GM19043 (cell line): ENCODE data around the gene UNC5B.

ENCODE experiments used
- ATAC-seq: cut with Tn5 transposase; IDR thresholded peaks from one replicate; pipeline ENCODE4 v1.9.1; 2021; ENCODE audit warnings: low read depth; ENCODE audit not compliant: unreplicated experiment

The UNC5B gene

DNA sequence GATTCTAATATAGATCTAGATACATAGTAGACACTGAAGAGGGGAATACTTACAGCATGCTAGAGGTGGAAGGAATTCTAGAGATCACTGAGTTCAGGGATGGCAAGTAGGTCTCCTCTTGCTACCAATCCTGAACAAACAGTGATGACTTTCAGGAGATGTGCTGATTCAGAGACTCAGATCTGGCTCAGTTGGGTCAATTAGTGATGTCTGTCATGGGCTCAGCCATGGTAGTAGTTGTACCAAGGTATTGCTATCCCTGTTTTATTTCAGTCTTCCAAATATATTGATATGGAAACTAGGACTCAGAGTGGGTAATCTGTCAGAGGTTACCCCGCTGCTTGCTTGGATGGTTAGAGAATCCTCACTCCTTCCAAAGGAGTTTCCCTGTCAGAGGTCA lies 38.5 kb downstream of the UNC5B start:
- ATAC-seq: no peak

DNA sequence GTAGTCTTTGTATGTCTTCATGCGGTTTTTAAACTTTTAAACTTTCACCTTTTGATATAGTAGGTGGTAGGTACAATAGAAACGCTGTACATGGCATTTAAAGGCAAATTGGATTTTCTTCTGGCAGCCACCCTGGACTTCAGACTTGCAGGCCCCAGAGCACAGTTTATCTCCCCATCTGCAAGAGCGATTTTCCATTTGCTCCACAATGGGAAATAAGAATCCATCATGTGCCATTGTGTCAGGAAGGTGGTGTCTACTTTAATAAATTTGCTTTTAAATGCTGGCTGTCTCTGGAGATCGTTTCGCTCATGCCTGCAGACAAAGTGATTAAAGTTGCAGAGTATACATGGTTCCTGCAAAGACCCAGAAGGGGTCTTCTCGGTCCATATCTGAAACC lies 38.9 kb downstream of the UNC5B start:
- no peak for ATAC-seq

DNA sequence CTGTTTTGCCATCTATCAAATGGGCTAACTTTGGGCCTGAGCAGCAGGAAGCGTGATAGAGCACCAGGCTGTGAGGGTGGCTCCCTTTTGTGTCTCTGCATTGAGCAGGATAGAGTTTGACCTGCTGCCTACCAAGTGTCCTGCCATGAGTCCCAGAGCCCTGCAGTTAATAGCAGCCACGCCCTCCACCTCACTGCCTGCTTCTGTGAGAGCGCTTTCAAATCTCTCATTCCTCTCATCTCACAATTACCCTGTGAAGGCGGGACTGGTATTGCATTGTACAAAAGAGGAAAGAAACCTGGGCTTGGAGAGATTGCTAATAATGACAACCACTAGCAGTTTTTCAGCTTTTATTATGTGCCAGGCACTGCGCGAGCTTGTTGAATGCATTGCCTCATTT lies 39.9 kb downstream of the UNC5B start:
- no peak for ATAC-seq

DNA sequence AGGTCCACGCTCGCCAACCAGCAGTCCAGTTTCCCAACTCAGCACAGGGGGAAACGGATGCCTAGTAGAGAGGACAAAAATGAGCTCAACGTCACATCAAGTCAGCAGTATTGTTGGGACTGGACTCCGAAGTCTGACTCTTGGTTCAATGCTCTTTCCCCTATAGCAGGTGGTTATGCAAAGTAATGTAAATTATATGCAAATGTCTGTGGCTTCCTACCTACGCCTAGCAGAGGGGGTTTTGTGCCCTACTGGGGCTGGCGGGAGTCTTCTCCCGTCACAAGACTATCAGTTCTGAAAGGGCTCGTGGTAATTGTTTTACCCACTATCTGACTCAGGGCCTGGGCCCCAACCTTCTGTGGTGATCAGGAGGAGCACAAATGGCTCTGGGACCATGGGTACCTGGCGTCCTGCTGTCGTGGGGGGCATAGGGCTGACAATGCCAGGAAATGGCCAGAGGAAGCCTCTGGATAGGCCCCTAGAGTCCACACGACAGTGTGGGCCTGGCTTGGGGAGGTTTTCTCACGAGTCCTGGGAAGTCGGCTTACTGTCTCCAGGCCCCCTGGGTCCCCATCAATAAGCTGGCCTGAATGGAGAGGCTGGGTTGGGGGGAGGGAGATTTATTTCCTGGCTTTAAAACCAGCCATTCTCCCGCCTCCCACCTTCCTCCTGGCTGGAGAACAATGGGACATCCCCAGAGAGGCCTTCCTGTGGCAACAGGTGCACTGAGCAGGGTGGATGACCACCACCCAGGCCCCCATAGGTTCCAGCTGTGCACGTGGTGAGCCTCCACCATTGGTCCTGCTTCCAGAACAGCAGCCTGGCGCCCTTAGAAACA lies 41.8 kb downstream of the UNC5B start:
- ATAC-seq: no peak

DNA sequence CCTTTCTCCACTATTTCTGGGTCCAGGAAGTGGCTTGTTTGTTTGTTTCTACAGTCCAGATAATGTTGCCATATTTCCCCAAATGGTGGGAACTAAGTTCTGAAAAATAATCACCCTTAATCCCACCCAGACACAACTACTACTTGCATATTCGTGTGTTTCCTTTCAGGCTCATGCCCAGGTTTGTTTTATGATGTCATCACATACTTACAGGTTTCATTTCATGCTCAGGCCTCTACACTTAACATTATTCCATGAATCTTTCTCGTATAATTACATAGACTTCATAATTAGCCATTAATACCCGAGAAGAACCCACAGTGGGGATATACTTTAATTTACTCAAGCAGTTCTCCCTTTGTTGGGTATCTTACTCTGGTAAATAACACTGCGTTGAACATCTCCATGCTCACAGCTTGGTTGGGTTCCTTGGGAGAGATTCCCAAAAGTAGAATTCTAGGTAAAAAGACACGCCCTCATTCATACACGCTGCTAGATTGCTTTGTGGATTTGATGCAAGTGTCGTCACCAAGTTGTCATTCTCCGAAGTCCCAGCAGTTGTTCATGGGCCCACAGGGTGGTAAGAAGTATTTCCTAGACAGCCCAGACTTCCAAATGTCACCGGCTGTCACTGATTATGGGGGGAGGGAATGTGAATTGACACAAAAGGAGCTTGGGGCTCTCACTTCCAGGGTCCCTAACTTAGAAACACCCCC lies 42.6 kb downstream of the UNC5B start:
- no peak for ATAC-seq

DNA sequence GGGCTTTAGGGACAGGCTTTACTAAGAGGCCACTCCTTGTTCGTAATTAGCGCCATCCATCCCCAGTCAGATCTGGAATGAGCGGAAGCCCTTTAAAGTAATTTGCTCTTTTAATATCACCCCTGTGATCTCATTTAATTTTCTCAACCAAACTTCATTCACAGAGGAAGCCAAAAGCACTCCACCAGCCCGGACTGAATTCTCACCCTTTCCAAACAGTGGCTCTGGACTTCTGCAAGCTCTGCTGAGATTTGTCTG lies 43.1 kb downstream of the UNC5B start:
- no peak for ATAC-seq

DNA sequence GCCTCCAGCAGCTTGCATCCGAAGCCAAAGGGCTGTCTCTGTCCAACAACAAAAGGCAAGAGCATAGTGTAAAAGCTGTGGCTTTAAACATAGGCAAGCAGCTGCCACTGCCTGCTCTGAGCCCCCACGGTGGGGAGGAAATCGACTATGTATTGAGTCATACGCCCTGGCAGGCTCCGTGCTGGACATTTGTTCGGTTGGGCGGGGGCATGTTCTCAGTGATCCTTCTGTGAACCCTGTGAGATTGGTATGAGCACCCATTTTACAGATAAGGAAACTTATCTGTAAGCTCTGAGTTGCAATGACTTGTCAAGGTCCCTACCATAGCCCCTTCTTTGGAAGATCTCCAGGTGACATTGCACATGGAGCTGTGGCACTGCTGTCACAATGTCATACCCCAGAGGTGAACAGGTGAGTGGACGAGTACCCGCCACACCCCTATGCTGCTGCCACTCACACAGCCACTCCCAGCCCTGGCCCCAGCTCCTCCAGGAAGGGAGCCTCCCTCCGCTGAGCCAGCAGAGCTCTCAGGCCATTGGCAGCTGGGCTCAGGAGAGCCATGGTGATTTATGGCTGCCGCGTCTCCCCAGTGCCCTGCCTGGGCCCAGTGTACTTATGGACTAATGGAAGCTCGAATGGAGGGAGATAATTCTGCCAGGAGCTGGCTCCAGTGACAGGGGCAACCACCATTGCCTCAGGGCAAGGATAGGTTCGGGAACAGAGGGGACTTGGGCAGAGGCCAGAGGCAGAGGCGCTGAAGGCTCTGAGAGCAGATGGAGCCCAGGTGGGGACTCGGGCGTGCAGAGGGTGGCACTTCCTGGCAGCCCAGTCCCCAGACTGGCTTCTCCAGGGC lies 43.7 kb downstream of the UNC5B start:
- ATAC-seq: no peak

DNA sequence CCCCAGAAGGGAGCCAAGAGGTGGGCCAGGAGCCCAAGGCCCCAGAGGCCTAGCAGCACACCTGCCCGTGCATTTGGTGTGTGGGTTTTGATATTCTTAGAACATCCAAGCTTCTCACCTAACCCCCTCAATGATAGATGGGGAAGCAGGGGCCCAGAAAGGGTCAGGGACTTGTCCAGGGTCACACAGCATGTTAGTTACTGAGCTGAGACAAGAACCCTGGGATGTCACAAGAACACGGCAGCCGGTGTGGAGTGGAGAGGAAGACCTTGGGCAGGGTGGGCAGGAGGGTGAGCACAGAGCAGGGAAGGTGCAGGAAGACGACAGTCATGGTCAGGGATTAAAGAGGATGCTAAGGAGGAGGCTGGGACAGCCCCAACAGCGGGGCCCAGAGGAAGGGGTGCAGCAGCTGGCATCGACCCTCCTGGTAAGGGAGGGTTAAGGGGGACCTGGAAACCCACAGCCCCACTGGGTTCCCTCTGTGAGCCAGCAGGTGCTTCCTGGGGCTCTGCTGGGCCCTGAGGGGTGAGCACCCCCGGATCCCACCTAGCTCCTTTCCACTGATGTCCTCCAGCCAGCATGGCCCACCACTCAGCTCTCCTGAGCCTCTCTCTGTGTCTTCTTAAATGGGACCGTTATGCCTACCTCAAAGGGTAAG lies 44.4 kb downstream of the UNC5B start:
- no peak for ATAC-seq

DNA sequence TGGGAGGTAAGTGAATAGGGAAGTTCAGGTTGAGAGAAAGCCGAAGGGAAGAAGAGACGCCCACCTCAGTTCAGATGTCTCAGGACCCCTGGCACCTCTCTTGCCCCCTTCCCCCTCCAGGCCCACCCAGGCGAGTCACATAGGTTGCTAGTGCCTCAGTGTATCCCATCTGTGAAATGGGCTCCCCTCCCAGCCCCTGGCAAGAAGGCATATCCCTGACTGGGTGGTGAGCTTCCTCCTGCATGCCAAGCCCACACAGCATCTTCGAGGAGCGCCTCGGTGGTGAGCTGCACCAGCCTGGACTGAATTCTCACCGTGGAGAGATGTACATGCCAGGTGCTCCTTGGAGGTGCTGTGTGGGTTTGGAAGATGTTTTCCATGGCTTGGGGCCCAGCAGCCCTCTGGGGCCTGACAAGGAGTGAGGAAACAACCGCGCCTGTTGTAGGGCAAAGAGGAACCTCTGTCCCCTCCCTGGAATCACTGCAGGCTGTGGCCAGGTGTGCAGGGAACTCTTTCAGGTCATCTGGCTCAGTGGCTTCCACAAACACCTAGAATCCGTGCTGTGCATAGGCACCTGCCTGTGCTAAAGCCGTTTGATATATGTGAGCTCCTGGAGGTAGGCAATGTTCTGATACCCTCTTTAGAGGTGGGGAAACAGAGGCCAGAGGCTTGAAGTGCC lies 45.1 kb downstream of the UNC5B start:
- no peak for ATAC-seq

DNA sequence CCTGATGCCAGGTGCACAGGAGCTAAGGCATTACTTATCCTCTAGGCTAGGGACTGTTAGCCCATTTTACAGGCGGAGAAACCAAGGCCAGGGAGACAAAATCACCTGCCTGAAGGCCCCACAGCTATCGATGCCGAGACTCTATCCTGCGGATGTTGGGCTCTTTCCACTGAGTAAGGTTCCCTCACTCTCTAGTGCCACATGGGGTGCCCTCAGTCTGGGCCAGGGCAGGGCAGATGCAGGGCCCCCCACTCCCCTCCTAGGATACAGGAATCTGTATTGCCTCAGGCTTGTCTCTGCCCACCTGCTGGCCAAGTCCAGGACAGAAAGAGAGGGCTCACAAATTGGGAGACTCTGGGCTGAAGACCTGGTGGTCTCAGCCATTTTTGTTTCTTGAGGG lies 45.7 kb downstream of the UNC5B start:
- ATAC-seq: no peak

DNA sequence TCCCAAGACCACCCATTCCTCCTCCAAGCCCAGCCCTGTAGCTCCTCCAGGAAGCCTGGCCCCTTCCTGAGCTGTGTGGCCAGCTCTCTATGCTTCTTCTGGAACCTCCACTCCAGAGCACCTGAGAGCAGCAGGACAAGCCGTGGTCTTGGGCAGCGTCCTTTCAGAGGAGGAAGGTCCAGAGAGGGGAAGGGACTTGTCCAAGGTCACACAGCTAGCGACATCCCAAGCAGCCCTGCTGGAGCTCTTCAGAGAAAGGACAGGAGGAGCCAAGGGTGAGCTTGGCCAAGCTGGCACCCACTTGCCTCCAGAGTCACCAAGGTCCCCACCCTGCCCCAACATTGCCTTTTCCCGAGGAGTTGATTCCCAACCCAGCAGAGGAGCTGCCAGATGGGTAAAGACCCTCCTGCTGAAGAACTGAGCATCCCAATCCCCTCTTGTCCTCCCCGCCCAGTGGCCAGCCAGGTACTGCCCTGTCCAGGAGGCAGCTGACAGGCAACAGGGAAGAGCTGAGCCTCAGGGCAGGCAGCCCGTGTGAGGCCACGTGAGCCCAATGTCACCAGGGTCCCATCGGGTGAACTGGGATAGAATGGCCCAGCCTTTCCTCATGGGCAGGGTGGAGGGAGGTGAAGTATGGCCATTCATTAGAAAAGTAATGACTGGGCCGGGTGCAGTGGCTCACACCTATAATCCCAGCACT lies 46.2 kb downstream of the UNC5B start:
- no peak for ATAC-seq

DNA sequence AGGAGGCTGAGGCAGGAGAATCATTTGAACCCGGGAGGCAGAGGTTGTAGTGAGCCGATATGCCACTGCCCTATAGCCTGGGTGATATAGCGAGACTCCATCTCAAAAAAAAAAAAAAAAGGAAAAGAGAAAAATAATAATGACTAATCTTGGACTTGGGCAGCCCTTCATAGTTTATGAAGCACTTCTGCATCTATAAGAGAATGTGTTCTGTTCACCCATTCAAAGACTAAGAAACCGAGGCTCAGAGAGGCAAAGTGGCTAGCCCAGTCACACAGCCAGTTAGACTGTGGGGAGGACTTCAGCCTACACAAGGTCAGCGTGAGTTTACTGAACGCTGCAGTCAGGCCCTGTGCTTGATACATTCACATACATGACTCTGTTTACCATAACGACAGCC lies 46.9 kb downstream of the UNC5B start:
- ATAC-seq: no peak

DNA sequence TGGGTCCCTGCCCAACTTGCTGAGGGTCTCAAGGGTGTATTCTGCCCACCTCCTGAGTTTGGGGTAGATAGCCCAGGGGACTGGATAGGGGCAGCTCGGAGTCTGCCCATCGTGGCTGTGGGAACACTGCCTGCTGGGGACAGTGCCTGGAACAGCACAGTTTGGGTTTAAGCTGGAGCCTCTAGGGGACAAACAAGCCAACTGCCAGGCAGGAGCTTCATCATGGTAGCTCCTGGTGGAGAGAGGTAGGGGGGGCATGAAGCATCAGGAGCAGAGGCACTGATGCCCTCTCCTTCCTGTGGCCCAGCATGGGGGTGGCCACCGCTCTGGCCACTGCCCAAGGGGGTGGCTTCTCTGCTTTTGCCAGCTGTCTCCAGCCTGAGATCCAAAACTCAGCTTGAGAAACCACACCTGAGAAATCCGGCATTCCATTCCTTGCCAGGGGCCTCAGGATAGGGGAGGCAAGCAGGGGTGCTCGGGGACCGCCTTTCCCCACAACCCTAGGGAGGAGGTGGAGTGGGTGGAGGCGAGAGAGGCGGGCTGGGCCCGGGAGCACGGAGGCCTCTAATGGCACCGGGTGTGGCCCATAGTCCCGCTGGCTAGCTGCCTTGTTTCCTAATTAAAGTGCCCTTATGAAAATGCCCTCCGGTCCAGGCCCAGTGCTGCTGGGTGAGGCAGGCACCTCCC lies 47.6 kb downstream of the UNC5B start:
- ATAC-seq: no peak

DNA sequence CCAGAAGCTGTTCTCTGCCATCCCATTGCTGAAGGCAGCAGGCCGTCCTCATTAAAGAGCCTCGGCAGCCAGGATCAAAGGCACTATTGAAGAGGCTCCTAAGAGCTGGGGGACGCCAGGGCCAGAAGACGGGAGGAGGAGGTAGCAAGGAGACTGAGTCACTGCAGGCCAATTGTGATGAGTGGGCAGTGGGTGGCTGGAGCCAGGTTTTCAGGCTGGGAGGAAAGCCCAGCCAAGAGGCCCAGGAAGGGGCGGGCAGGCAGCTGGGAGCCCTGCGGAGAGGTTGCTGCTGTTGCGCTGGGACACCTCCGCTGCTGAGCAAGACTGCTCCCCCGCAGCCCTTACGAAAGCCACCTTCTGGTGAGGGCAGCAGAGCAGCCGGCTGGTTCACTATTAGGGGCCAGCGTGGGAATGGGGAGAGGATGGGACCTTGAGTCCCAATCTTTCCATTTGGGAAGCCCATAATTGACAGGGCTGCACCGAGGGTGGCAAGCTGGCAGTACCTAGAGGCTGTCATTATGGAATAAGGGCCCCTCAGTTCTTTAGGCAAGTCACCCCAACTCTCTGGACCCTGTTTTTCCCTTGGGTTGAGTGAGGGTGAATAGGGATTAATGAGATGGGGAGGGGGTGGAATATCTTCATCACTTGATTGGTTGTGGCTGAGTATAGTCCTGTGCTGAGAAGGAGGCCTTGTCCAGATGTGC lies 48.4 kb downstream of the UNC5B start:
- ATAC-seq: no peak

DNA sequence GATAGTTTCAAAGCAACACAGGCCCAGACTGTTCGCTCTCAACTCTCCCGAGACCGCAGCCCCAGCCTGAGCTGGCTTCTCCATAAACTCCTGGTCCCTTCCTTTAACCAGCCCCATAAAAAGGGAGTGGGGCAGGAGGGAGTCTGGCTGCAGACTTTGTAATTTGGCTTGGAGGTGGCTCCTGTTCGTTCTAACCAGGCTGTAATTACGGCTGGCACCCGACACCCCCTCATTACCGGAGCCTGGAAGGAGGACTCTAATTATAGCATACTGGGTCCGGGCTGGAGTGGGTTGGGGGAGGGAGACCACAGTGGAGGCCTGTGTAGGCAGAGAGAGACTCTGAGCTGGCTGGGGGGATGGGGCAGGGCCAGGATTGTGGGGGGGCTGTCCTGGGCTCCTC lies 49.7 kb downstream of the UNC5B start:
- no peak for ATAC-seq

DNA sequence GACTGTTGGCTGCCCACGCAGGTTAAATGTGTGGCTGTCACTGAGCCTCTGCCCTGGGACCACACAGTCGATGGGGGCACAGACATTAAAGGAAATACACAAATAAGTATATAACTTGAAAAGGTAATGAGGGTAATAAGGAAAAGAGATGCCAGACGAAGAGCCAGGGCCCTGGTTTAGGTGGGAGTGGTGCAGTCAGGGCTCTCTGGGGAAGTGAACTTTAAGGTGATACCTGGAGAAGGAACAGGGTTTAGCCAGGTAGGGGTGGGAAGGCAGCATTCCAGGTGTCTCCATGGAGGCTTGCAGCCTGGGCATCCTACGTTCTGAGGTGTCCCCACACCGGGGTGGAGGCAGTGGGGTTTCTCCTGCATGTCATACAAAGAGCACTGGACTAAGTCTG lies 50.4 kb downstream of the UNC5B start:
- ATAC-seq: no peak

DNA sequence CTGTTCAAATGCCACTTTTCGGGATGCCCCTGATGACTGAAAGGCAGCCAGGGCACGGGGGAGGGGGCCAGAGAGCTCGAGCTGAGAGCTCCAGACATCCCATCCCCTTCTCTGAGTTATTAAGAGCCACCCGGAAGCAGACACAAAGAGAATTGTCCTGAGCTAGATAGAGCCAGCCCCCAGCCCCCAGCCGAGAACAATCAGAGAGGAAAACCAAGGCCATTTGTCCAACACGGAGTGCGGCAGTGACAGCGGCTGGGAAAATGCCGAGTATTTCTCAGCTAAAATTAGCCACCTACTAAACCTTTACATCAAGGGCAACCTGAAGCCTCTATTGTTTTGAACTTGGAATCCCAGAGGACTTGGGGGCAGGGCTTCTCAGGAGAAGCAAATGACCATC lies 51.0 kb downstream of the UNC5B start:
- ATAC-seq: no peak

DNA sequence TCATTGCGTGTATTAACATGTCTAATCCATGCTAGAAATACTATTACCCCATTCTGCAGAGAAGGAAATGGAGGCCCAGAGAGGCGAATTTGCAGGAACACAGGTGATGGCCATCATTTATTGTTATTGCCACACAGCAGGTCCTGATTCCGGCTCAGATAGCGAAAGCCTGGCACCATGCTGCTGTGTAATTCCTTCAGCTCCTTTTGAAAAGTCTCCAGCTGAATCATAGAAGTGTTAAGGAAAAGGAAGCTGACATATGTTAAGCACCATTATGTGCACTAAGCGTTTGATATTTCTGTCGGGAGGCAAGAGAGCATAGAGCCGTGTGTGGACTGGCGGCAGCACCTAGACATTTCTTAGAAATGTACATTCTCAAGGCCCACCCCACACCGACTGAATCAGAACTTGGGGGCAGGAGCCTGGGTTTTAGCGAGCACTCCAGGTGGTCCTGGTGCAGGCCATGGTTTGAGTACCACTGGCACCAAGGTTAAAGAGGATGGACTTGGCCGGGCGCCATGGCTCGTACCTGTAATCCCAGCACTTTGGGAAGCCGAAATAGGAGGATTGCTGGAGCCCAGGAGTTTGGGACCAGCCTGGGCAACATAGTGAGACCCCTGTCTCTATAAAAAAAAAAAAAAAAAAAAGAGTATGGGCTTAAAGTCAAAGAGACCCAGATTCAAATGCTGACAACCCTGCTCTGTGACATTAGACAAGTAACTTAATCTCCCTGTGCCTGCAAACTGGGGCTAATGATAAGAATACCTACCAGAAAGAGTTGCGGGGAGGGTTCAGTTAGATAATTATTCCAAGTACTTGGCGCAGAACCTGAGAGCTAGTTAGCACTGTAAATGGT lies 52.2 kb downstream of the UNC5B start:
- ATAC-seq: no peak
